22Rv1 (cell line): ENCODE results near the gene AUTS2.

Experiments used
- CTCF ChIP-seq: fragments of 450-650 bp; IDR thresholded peaks from 2 replicates; pipeline ENCODE4 v1.5.1; 2017; ENCODE audit warnings: mild to moderate bottlenecking
- ZFX ChIP-seq: fragments of 450-650 bp; IDR thresholded peaks from 2 replicates; pipeline ENCODE4 v1.6.1; 2017; ENCODE audit warnings: antibody characterized with exemption, borderline replicate concordance

DNA sequence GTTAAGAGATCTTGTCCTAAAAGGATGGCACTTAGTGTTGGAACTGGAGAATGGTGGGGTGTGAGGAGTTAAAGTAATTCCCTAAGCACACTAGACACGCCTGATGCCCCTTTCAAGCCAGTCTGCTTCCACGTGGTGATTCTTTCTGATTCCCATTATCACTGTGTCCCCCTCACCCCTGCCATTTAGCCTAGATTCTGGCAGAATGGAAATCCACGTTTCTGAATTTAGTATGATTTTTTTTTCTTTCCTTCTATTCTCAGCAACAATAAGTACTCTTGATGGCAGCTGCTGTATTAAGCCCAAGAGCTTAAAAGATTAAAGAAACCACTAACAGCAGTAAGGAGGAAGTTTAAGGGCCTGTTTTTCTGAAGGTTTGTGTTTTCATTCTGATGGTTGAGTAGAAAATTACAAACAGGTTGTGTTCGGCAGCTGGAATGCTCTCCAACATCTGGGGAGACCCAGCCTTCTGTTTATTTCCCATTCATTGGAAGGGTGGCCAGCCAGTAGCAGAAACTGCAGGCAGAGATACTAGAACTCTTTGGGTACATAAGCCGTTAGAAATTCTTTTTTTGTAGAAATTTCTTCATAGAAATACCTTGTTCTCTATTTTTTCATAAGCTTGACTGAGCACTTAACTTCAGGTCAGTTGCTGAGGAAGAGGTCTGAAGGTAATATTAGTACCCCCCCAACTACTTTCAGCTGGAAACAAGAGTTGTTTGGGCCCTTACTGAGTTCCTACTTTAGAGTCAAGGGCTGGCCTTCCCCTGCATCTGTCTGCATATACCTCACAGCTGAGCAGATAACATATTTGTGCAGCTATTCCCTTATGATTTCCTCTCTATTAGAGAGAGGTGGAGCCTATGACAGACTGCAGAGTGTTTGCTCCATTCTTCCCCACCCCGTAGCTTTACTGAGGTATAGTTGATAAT lies 355.1 kb downstream of the AUTS2 start:
- no peak for TF ChIP-seq CTCF
- no peak for TF ChIP-seq ZFX
